Osteoblast (primary cell): Measurements from ENCODE around the gene GREB1L. TPM values are rescaled to one million over a fixed set of nuclear protein-coding genes. Genes with fewer than 3 reads are reported as not detected.

ENCODE experiments used
- DNase-seq: peaks from one replicate; pipeline ENCODE4 v3.0.0; 2011; ENCODE audit warnings: low spot score, mixed read lengths; ENCODE audit not compliant: insufficient read length; ENCODE audit errors: missing footprints
- H2AFZ ChIP-seq: 2 replicates; pipeline ENCODE4 v1.6.0; 2011; ENCODE audit warnings: mild to moderate bottlenecking, low read length
- H3K27ac ChIP-seq: 2 replicates; pipeline ENCODE4 v1.5.1; 2011; ENCODE audit warnings: mild to moderate bottlenecking, low read depth, low read length, moderate library complexity
- H3K27me3 ChIP-seq: 2 replicates; pipeline ENCODE4 v1.6.0; 2012; ENCODE audit warnings: mild to moderate bottlenecking, control low read depth, inconsistent platforms, low read length, moderate library complexity; ENCODE audit not compliant: insufficient read depth
- H3K36me3 ChIP-seq: 2 replicates; pipeline ENCODE4 v1.5.1; 2011; ENCODE audit warnings: mild to moderate bottlenecking, low read length, control low read depth, moderate library complexity; ENCODE audit not compliant: insufficient read depth
- H3K4me1 ChIP-seq: 2 replicates; pipeline ENCODE4 v1.5.1; 2011; ENCODE audit warnings: mild to moderate bottlenecking, low read length, control low read depth, moderate library complexity; ENCODE audit not compliant: insufficient read depth
- H3K4me2 ChIP-seq: 2 replicates; pipeline ENCODE4 v1.6.0; 2011; ENCODE audit warnings: mild to moderate bottlenecking, low read length; ENCODE audit not compliant: insufficient read depth
- H3K4me3 ChIP-seq: fragments of 200-600 bp; sonication (generic); 3 replicates; pipeline ENCODE4 v1.5.1; 2012; ENCODE audit warnings: mild to moderate bottlenecking, low read length, inconsistent platforms; ENCODE audit not compliant: insufficient read depth
- H3K79me2 ChIP-seq: 2 replicates; pipeline ENCODE4 v1.6.0; 2012; ENCODE audit warnings: mild to moderate bottlenecking, low read length, control low read depth, inconsistent platforms; ENCODE audit not compliant: insufficient read depth
- H3K9me3 ChIP-seq: 2 replicates; pipeline ENCODE4 v1.5.1; 2011; ENCODE audit warnings: low read depth, low read length, control low read depth
- H4K20me1 ChIP-seq: 2 replicates; pipeline ENCODE4 v1.6.0; 2012; ENCODE audit warnings: mild to moderate bottlenecking, low read length, control low read depth; ENCODE audit not compliant: insufficient read depth
- CTCF ChIP-seq: IDR thresholded peaks from 2 replicates; pipeline ENCODE4 v1.5.1; 2011; ENCODE audit warnings: mild to moderate bottlenecking, low read depth, low read length, moderate library complexity; ENCODE audit errors: extremely low read depth
- total RNA-seq: library from RNA; depleted of rRNA; stranded (reverse); fragments of >200 nt; gene quantifications from 2 replicates; pipeline ENCODE4 v1.2.3, GENCODE V29; 2012

The GREB1L gene
- total RNA-seq, 1 donor, result 0.36 TPM

DNA sequence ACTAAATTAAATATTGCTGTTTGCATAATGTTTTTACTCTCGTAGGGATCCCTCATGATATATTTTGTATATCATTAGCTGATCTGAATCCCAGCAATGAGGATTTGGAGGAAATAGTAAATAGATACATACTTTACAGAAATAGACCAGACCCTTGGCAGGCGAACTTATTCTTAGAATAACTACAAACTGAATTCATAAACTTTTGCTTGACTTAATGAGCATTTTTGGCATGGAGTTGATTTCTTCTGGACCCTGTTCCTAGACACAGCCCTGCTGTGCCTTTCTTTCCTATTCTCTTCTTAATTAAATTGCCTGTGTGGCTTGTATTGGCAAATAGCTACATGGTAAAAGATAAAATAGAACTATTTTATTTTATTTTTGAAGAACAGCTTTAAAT is 145.9 kb downstream of the GREB1L start:
- Histone ChIP-seq H3K9me3 (no peaks in the 10 kb centered on the region), H3K4me2 (no peak overlapping the region), H2AFZ (no peak overlapping the region), H3K79me2 (no peaks in the 10 kb centered on the region), H3K36me3 (no peaks in the 10 kb centered on the region), H3K4me3 (no peak overlapping the region), H3K4me1 (peaks cover 3% of the 10 kb centered on the region), H3K27me3 (peaks cover 18% of the 10 kb centered on the region), H4K20me1 (no peaks in the 10 kb centered on the region), H3K27ac (no peak overlapping the region)
- DNase-seq, result no peak
- TF ChIP-seq CTCF, result no peak

- Histone ChIP-seq H3K4me2 (no peak overlapping the region), H3K79me2 (no peaks in the 10 kb centered on the region), H2AFZ (no peak overlapping the region), H3K4me3 (no peak overlapping the region), H3K4me1 (peaks cover 3% of the 10 kb centered on the region), H3K27ac (no peak overlapping the region), H3K9me3 (no peaks in the 10 kb centered on the region), H4K20me1 (no peaks in the 10 kb centered on the region), H3K27me3 (peaks cover 10% of the 10 kb centered on the region), H3K36me3 (no peaks in the 10 kb centered on the region)
- no peak for TF ChIP-seq CTCF
- DNase-seq, result no peak
Measured at GRCh38 chr18:21389283-21389682, 147.3 kb downstream of the GREB1L start.

GRCh38 chr18:21389903-21390302 is 147.9 kb downstream of the GREB1L start:
- H4K20me1 ChIP-seq, result no peaks in the 10 kb centered on the region
- no peak for DNase-seq
- H3K79me2 ChIP-seq, result no peaks in the 10 kb centered on the region
- H3K4me2 ChIP-seq, result no peak overlapping the region
- no peaks in the 10 kb centered on the region for H3K36me3 ChIP-seq
- no peak for TF ChIP-seq CTCF
- peaks cover 9% of the 10 kb centered on the region for H3K27me3 ChIP-seq
- no peak overlapping the region for H3K27ac ChIP-seq
- H3K9me3 ChIP-seq, result no peaks in the 10 kb centered on the region
- no peak overlapping the region for H2AFZ ChIP-seq
- H3K4me1 ChIP-seq, result peaks cover 3% of the 10 kb centered on the region
- H3K4me3 ChIP-seq, result no peak overlapping the region

GRCh38 chr18:21391074-21391673 is 149.1 kb downstream of the GREB1L start:
- TF ChIP-seq CTCF, result no peak
- no peak overlapping the region for H3K4me2 ChIP-seq
- no peaks in the 10 kb centered on the region for H3K9me3 ChIP-seq
- no peak overlapping the region for H3K4me3 ChIP-seq
- no peak overlapping the region for H2AFZ ChIP-seq
- no peaks in the 10 kb centered on the region for H3K79me2 ChIP-seq
- no peak overlapping the region for H3K27ac ChIP-seq
- H3K4me1 ChIP-seq, result peaks cover 3% of the 10 kb centered on the region
- no peak for DNase-seq
- no peaks in the 10 kb centered on the region for H4K20me1 ChIP-seq
- H3K36me3 ChIP-seq, result no peaks in the 10 kb centered on the region
- peaks cover 9% of the 10 kb centered on the region for H3K27me3 ChIP-seq
